GM18868 (cell line): ENCODE results near the gene MCF2L2.
A peak's percentile ranks its signal among the peaks of the same experiment; 100 is the strongest.
"Not testable (repeated sequence)": the region's sequence is repeated elsewhere in the genome, so short reads cannot be mapped to it uniquely, and the experiment has no call there.

Experiments used
- ATAC-seq: cut with Tn5 transposase; IDR thresholded peaks from one replicate; pipeline ENCODE4 v1.9.1; 2021; ENCODE audit warnings: mild to moderate bottlenecking, moderate library complexity; ENCODE audit not compliant: unreplicated experiment

MCF2L2 gene

DNA sequence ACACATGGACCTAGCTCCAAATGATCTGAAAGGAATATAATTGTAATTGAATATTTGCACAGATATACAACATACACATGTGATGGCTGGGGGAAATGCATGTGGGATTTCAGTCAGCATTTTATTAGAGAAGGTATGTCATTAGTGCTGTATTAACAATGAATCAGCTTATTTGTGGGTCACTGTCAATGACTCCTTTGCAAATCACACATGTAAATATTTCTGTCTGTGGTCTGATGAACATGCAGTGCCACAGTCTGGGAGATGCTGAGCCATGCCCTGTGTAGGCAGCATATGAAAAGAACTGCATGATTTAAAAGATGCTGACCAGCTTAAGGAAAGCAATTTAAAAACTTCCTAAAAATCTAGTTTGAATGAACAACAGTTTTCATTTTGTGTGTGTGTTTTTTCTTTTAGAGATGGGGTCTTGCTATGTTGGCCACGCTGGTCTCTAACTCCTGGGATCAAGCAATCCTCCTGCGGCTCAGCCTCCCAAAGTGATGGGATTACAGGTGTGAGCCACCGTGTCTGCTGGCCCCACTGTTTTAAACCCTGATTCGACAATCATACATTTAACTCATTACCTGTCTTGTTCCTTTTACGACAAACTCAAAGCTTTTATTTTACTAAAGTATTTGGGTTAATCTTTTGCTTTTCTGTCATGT, 176.2 kb downstream of the MCF2L2 start:
- no peak for ATAC-seq

DNA sequence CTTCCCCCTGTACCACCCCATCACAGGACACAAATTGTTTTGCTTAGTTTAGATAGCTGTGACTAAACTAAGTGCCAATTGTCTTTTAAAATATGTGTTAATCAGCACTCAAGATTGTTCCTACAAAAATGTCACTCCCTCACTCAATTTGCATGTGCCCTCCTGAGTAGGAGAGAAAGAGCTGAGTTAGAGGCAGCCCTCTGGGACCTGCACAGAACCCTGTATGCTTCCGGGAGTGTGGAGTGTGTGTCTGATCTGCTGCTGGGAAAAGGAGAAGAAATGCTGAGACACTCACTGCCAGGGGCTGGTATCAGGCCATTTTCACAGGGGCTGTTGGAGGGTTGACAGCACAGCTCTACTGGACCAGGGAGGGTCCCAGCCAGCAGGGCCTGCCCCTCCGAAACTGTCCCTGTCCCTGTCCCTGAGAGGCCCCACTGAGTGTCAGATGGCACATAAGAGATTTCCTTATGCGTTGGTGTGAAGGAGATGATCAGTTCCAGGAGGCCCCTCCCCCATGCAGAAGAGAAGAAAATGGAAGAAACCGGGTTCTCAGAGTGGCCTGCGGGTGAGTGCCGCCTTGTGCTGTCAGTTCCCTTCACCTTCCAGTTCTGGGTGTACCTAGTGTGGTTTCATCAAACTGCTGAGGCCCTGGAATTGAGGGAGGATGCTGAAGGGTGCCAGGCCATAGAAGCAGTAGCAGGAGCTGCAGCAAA, 179.3 kb downstream of the MCF2L2 start:
- ATAC-seq = no peak

DNA sequence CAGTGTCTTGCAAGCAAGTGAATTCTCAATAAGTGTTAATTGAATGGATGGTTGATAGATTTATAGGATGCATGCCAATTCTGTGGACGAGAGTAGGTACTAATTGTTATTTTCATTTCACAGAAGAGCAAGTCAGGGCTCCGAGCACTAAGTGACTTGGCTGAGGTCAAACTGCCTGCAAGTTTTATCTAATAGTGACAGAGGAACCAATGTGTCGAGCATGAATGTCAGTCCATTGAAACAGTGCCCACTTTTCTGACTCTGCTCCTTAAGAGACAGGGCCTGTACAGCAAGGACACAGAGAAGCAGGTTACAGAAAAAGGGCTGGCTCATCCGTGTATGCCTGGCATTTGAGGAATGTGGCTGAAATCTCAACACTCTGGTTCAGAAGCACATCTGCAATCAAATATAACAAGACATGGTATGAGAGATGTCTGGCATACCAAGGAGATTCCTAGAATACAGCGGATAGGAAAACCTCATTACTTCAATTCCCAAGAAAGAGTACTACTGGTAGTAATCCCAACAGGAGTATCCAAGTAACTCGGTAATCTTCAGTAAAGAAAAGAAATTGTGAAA, 181.3 kb downstream of the MCF2L2 start:
- ATAC-seq = no peak

DNA sequence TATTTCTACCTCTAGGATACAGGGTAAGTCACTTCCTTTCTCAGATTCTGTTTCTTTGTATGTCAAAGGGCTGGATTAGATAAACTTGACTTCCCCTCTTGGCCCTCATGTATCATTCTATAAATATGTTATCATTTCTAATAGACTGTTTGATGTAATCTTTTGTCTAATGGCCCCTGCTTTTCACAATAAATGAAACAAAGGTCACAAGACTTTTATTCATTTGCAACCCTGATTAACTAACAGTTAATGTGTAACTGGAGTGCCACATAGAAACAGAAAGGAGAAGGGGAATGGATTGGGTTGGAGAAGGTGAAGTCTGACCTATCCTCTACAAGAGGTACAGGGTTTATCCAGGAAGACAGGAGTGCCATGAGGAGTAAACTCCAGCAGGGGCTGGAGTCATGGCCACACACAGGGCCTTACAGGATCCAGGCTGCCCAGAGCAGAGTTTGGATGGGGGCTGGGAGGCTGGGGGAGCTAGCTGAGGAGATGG, 183.4 kb downstream of the MCF2L2 start:
- ATAC-seq = no peak

- no peak for ATAC-seq
These were observed 184.2 kb downstream of the MCF2L2 start for GRCh38 chr3:183244219-183244618.

- ATAC-seq = no peak
These were observed 186.0 kb downstream of the MCF2L2 start for GRCh38 chr3:183242431-183242830.

DNA sequence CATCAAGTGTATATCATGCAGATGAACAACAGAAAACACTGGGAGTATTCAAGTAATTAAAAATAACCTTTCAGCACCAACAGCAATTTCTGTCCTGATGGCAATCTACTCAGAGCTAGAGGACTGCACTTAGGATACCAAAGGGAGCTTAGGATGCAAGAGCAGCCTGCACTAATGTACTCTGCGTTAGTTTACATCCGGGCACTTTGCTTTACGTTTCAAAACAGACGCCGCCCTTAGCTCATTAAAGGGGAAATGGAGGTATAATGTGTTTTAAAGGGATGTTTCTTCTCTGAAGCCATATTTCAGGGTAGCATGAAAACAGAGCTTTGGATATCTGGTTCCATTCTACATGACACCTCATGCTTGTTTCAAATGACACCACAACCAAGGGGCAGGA, 189.4 kb downstream of the MCF2L2 start:
- no peak for ATAC-seq

- no peak for ATAC-seq
These were observed 194.5 kb downstream of the MCF2L2 start for GRCh38 chr3:183233966-183234365.

DNA sequence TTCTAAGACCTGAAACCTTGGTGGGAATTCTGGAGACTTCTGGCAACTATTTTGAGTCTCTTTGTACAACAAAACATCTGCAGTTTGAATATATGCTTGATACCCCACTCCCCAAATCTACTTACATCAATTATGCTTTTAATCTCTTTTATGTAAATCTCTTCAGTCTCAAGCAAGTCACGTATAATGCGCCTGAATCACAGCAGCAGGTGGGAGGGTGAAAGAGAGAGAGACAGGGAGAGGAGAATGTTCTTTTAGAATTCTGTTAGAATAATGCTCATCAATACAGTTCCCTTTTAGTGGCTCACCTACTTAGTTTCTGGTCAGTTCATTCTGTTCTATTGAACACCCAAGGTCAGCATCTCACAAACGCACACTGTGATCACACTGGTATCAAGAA, 197.6 kb downstream of the MCF2L2 start:
- ATAC-seq = no peak

DNA sequence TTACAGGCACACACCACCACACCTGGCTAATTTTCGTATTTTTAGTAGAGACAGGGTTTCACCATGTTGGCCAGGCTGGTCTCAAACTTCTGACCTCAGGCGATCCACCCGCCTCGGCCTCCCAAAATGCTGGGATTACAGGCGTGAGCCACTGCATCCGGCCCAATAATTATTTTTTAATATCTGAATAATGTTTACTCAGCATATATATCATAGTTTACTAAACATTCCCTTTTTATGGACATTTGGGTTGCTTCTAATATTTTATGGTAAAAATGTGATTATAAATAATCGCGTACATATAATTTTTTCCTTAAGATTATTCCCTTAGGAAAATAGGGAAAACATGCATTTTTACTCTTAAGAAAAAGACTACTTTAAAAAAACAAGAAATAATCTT, 198.2 kb downstream of the MCF2L2 start:
- not testable (repeated sequence) for ATAC-seq

DNA sequence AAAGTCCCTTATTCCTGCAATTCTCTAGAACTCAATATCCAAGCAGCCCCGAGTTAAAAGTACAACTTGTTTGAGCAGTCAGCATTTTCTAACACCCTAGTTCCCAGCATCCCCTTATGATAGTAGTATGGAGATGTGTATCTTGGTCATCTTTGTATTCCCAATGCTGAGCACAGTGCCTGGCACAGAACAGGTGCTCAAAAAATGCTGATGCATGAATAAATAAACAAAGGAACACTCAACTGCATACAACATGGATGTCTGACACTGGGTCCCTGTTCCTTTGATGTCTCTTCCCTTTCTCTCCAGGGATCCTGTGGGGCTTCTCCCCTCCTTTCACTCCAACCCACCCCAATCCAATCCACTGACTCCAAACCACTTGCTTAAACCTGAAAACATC, 199.2 kb downstream of the MCF2L2 start:
- no peak for ATAC-seq

DNA sequence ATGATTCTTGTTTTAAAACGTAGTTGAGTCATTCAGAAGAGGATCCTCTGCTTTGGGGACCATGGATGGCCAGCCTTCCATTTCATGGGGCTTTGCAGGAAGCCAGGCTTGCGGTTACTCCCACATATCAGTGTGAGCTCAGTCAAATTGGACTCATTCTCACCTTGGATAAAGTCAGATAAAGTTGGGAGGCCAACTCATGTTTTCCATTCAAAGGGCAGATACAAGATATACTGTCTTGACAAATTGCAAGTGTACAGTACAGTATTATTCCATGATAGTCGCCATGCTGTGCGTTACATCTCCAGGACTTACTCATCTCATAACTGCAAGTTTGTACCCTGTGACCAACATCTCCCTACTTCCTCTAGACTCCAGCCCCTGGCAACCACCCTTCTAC, 200.8 kb downstream of the MCF2L2 start:
- ATAC-seq = no peak

DNA sequence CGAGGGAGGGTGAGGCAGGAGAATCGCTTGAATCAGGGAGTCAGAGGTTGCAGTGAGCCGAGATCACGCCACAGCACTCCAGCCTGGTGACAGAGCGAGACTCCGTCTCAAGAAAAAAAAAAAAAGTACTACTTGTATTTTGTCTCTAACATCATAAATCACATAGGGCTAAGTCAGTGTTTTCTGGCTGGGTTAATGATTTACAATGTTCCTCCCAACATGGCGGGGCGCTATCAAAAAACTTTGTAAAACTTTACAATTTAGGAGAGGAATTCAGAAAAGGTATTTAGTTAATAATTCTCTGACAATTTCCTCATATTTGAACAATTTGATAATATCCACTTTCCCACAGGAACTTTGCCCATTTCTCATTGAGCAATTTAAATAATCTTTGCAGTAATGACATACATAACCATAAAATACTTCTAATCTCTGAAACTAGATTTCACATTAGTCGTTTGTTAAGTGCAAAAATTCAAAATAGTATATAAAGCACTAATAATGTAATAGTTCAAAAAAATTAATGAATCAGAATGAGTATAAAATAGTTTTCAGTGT, 202.0 kb downstream of the MCF2L2 start:
- no peak for ATAC-seq

DNA sequence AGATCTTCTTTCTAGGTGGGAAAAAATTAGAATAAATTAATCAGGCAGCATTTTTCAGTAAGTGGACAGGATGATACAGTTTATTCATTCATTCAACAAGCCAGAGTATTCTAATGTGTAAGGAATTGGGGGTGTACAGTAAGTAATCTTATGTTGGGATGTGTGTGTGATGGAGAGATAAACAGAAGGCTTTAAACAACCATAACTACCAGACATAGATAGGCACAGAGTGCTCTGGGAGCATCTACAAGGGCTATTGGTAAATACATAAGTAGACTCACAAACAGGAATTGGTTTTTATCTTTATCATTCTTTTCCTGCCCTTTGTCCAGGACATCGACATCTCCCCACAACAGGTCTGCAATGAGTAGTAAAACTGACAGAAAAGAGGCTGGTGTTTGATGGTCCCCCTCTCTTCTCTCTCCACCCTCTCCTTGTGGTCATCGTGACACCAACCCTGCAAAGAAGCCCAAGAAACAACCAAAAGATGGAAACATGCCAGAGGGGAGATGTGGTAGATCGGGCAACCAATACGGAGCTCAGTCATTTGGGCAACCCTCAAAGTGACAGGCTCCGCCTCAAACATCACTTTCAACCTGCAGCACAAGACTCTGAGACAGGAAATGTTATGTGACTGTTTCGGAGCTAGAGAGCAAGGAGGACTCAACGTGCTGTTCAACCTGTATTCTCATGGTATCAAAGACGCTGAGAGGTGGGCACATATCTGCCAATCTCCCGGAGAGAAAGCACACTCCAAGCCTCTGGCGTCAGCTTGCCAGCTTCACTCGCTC, 204.0 kb downstream of the MCF2L2 start:
- peak; percentile 63 for ATAC-seq

- ATAC-seq = no peak
These were observed 205.7 kb downstream of the MCF2L2 start for GRCh38 chr3:183222631-183223235.

- no peak for ATAC-seq
These were observed 207.6 kb downstream of the MCF2L2 start for GRCh38 chr3:183220828-183221227.

DNA sequence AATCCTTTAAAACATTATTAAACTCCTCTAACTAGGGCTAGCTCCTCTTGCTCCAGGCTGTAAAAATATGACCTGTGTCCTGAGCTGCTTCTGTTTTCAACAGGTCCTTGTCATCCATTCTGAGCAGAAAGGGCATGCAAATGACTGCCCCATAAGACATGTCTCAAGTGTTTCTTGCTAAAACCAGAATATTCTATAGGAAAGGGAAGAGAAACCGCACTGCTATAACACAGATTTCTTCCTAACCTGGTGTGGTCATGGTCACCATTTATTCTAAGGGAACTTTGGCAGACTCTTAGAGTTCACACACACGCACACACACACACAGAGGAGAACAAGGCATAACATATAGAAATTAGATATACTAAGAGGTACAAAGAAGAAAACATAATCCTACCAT, 209.6 kb downstream of the MCF2L2 start:
- no peak for ATAC-seq

- no peak for ATAC-seq
These were observed 210.7 kb downstream of the MCF2L2 start for GRCh38 chr3:183217548-183218332.

DNA sequence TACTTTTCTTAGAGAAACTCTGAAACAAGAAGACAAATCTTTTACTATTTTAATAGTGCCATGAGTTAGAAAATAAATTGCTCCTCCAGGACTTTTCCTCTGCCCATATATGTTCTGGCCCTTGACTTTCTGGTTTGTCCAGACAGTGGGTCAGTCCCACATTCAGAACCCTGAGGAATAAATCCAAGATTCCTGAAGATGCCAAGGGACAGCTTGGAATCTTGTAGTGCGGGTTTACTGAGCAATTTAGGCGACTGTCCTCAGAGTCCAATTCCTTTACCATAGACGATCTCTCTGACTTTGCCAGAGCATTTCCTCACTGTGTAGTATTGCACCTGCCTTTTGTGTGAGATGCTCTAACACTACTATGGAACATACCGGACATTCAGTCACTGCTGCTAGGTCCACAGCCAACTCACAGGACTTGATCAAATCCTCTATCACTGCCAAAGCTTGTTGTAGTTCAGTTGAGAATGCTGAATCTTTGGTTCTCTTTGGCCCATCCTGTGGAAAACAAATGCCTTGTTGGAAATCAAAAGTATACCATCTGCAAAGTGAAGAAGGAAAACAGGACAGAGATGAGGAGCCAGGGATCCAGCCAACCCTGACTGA, 212.7 kb downstream of the MCF2L2 start:
- ATAC-seq = no peak

DNA sequence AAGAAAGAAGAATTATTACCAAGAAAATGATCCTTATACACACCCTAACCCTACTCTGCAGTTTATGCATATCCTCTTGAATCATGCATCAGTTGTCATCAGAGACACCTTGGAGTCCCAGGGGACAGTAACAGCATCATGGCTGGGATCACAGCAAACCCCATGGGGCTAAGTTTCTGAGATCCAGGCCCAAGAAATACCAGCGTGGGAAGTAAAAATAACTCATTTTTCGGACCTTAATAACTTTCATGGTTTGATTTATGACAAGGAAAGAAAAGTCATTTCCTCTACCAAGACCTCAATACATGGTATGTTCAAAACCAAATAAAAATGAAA, 214.2 kb downstream of the MCF2L2 start:
- ATAC-seq = no peak
